Measurements from ENCODE around the gene P2RY13. TPM values are rescaled to one million over a fixed set of nuclear protein-coding genes. Genes with fewer than 3 reads are reported as not detected.

P2RY13 gene
- not detected for total RNA-seq

GRCh38 chr3:151329363-151329762, at the start of gene P2RY13:
Gene P2RY13 (minus strand): TSS chr3:151329549. CDS start chr3:151329528, 21 bp downstream.
- Mint-ChIP-seq H3K27ac (peak within 1 kb of the TSS; percentile 60), H3K4me3 (peak within 1 kb of the TSS; percentile 40), H3K27me3 (peaks cover 2% of the 10 kb centered on the region), H3K9me3 (ENCODE audit: low read depth) (no peaks in the 10 kb centered on the region), H3K36me3 (no peaks in the 10 kb centered on the region), H3K4me1 (peaks cover 15% of the 10 kb centered on the region)
- DNase-seq (no peak), ATAC-seq (no peak)
- CTCF ChIA-PET: interaction anchor here (0.9 to 1.3 kb wide), 2 partner anchors 16 to 45 kb away, joined by 3 to 4 read pairs; no protein-coding TSS in a partner anchor

GRCh38 chr3:151377768-151378385, 48.5 kb upstream of the P2RY13 start:
- no peak overlapping the region for H3K27ac Mint-ChIP-seq
- peaks cover 2% of the 10 kb centered on the region for H3K4me1 Mint-ChIP-seq
- H3K27me3 Mint-ChIP-seq: no peaks in the 10 kb centered on the region
- no peak overlapping the region for H3K4me3 Mint-ChIP-seq
- no peaks in the 10 kb centered on the region for H3K9me3 Mint-ChIP-seq (ENCODE audit: low read depth)
- ATAC-seq (no peak), DNase-seq (no peak)
- CTCF ChIA-PET: interaction anchor here (0.9 kb wide), 1 partner anchor 461 kb away, joined by 3 read pairs; no protein-coding TSS in a partner anchor
- H3K36me3 Mint-ChIP-seq: no peaks in the 10 kb centered on the region

- H3K27me3 Mint-ChIP-seq: no peaks in the 10 kb centered on the region
- no peaks in the 10 kb centered on the region for H3K9me3 Mint-ChIP-seq (ENCODE audit: low read depth)
- DNase-seq: no peak
- no peaks in the 10 kb centered on the region for H3K4me1 Mint-ChIP-seq
- no peak for ATAC-seq
- CTCF ChIA-PET: interaction anchor here (0.8 kb wide), 1 partner anchor 18 kb away, joined by 3 read pairs; no protein-coding TSS in a partner anchor
- H3K4me3 Mint-ChIP-seq: no peak overlapping the region
- H3K36me3 Mint-ChIP-seq: no peaks in the 10 kb centered on the region
- H3K27ac Mint-ChIP-seq: no peak overlapping the region
Observed at GRCh38 chr3:151372063-151372820, 42.9 kb upstream of the P2RY13 start.

- DNase-seq (no peak), ATAC-seq (no peak)
- no peaks in the 10 kb centered on the region for H3K27me3 Mint-ChIP-seq
- no peaks in the 10 kb centered on the region for H3K36me3 Mint-ChIP-seq
- H3K4me3 Mint-ChIP-seq: no peak overlapping the region
- H3K4me1 Mint-ChIP-seq: no peaks in the 10 kb centered on the region
- H3K9me3 Mint-ChIP-seq (ENCODE audit: low read depth): no peaks in the 10 kb centered on the region
- CTCF ChIA-PET: no interaction called here
- H3K27ac Mint-ChIP-seq: no peak overlapping the region
Observed at GRCh38 chr3:151371526-151371925, 42.2 kb upstream of the P2RY13 start.

- no peak for DNase-seq
Observed at GRCh38 chr3:151367448-151367847, 38.1 kb upstream of the P2RY13 start.

GRCh38 chr3:151366993-151367392, 37.6 kb upstream of the P2RY13 start:
- DNase-seq: no peak
- CTCF ChIA-PET: no interaction called here
- Mint-ChIP-seq H3K27me3 (no peaks in the 10 kb centered on the region), H3K9me3 (ENCODE audit: low read depth) (no peaks in the 10 kb centered on the region), H3K27ac (no peak overlapping the region), H3K4me1 (no peaks in the 10 kb centered on the region), H3K4me3 (no peak overlapping the region), H3K36me3 (no peaks in the 10 kb centered on the region)
- ATAC-seq: no peak

More at GRCh38 chr3:151367448-151367847, 38.1 kb upstream of the P2RY13 start:
- no peaks in the 10 kb centered on the region for H3K27me3 Mint-ChIP-seq
- no peaks in the 10 kb centered on the region for H3K4me1 Mint-ChIP-seq
- no peak overlapping the region for H3K27ac Mint-ChIP-seq
- no peak overlapping the region for H3K4me3 Mint-ChIP-seq
- H3K9me3 Mint-ChIP-seq (ENCODE audit: low read depth): no peaks in the 10 kb centered on the region
- H3K36me3 Mint-ChIP-seq: no peaks in the 10 kb centered on the region
- no peak for ATAC-seq
- CTCF ChIA-PET: no interaction called here

GRCh38 chr3:151362751-151363174, 33.4 kb upstream of the P2RY13 start:
- Mint-ChIP-seq H3K27ac (no peak overlapping the region), H3K36me3 (no peaks in the 10 kb centered on the region), H3K4me3 (no peak overlapping the region), H3K27me3 (no peaks in the 10 kb centered on the region), H3K4me1 (no peaks in the 10 kb centered on the region), H3K9me3 (ENCODE audit: low read depth) (no peaks in the 10 kb centered on the region)
- no peak for DNase-seq
- ATAC-seq: no peak
- CTCF ChIA-PET: interaction anchor here (1.2 kb wide), 1 partner anchor 16 kb away, joined by 3 read pairs; no protein-coding TSS in a partner anchor

GRCh38 chr3:151357463-151357850, 28.1 kb upstream of the P2RY13 start:
- no peaks in the 10 kb centered on the region for H3K36me3 Mint-ChIP-seq
- ATAC-seq: no peak
- no peak overlapping the region for H3K27ac Mint-ChIP-seq
- H3K4me1 Mint-ChIP-seq: peaks cover 2% of the 10 kb centered on the region
- no peak overlapping the region for H3K4me3 Mint-ChIP-seq
- no peaks in the 10 kb centered on the region for H3K9me3 Mint-ChIP-seq (ENCODE audit: low read depth)
- no peak for DNase-seq
- CTCF ChIA-PET: no interaction called here
- H3K27me3 Mint-ChIP-seq: no peaks in the 10 kb centered on the region

GRCh38 chr3:151356794-151357462, 27.6 kb upstream of the P2RY13 start:
- no peaks in the 10 kb centered on the region for H3K36me3 Mint-ChIP-seq
- no peak overlapping the region for H3K27ac Mint-ChIP-seq
- CTCF ChIA-PET: no interaction called here
- no peaks in the 10 kb centered on the region for H3K27me3 Mint-ChIP-seq
- H3K4me1 Mint-ChIP-seq: peaks cover 7% of the 10 kb centered on the region
- no peak for ATAC-seq
- no peak for DNase-seq
- H3K4me3 Mint-ChIP-seq: no peak overlapping the region
- H3K9me3 Mint-ChIP-seq (ENCODE audit: low read depth): no peaks in the 10 kb centered on the region

- CTCF ChIA-PET: no interaction called here
- Mint-ChIP-seq H3K9me3 (ENCODE audit: low read depth) (no peaks in the 10 kb centered on the region), H3K27me3 (peaks cover 7% of the 10 kb centered on the region), H3K36me3 (no peaks in the 10 kb centered on the region), H3K4me1 (peaks cover 23% of the 10 kb centered on the region), H3K4me3 (no peak overlapping the region), H3K27ac (peak overlapping the region; percentile 35)
- no peak for ATAC-seq
- no peak for DNase-seq
Observed at GRCh38 chr3:151351648-151352047, 22.3 kb upstream of the P2RY13 start.

GRCh38 chr3:151351219-151351618, 21.9 kb upstream of the P2RY13 start:
- ATAC-seq: no peak
- H3K27me3 Mint-ChIP-seq: peaks cover 7% of the 10 kb centered on the region
- no peaks in the 10 kb centered on the region for H3K9me3 Mint-ChIP-seq (ENCODE audit: low read depth)
- H3K36me3 Mint-ChIP-seq: no peaks in the 10 kb centered on the region
- no peak overlapping the region for H3K4me3 Mint-ChIP-seq
- H3K27ac Mint-ChIP-seq: peak overlapping the region; percentile 35
- no peak for DNase-seq
- CTCF ChIA-PET: no interaction called here
- H3K4me1 Mint-ChIP-seq: peaks cover 27% of the 10 kb centered on the region

GRCh38 chr3:151350656-151351055, 21.3 kb upstream of the P2RY13 start:
- DNase-seq: no peak
- peaks cover 33% of the 10 kb centered on the region for H3K4me1 Mint-ChIP-seq
- no peak for ATAC-seq
- peaks cover 7% of the 10 kb centered on the region for H3K27me3 Mint-ChIP-seq
- H3K9me3 Mint-ChIP-seq (ENCODE audit: low read depth): no peaks in the 10 kb centered on the region
- no peaks in the 10 kb centered on the region for H3K36me3 Mint-ChIP-seq
- CTCF ChIA-PET: no interaction called here
- H3K27ac Mint-ChIP-seq: no peak overlapping the region
- no peak overlapping the region for H3K4me3 Mint-ChIP-seq

GRCh38 chr3:151347432-151347831, 18.1 kb upstream of the P2RY13 start:
- H3K9me3 Mint-ChIP-seq (ENCODE audit: low read depth): no peaks in the 10 kb centered on the region
- H3K4me1 Mint-ChIP-seq: peaks cover 32% of the 10 kb centered on the region
- DNase-seq (no peak), ATAC-seq (no peak)
- H3K36me3 Mint-ChIP-seq: no peaks in the 10 kb centered on the region
- no peak overlapping the region for H3K4me3 Mint-ChIP-seq
- no peak overlapping the region for H3K27ac Mint-ChIP-seq
- H3K27me3 Mint-ChIP-seq: peaks cover 27% of the 10 kb centered on the region
- CTCF ChIA-PET: interaction anchor here (1.2 kb wide), 1 partner anchor 489 kb away, joined by 3 read pairs; no protein-coding TSS in a partner anchor

Data from activated CD8-positive, alpha-beta memory T cell treated with anti-CD3 and anti-CD28 coated beads, Interleukin-2, amount 10 ng/mL, durations not matched to agents 7 days and 5 days (primary cell).